HG03064 (cell line): ENCODE results near the gene GNAQ.
"Not testable (repeated sequence)": the region's sequence is repeated elsewhere in the genome, so short reads cannot be mapped to it uniquely, and the experiment has no call there.

Experiments
- ATAC-seq: cut with Tn5 transposase; IDR thresholded peaks from one replicate; pipeline ENCODE4 v1.9.1; 2021; ENCODE audit warnings: low read depth; ENCODE audit not compliant: unreplicated experiment

GNAQ gene

GRCh38 chr9:77803423-77803822, 228.2 kb downstream of the GNAQ start:
- no peak for ATAC-seq

GRCh38 chr9:77802515-77803293, 228.9 kb downstream of the GNAQ start:
- ATAC-seq, result no peak

GRCh38 chr9:77802064-77802463, 229.5 kb downstream of the GNAQ start:
- no peak for ATAC-seq

GRCh38 chr9:77800924-77801551, 230.6 kb downstream of the GNAQ start:
- no peak for ATAC-seq

GRCh38 chr9:77798140-77798539, 233.5 kb downstream of the GNAQ start:
- ATAC-seq, result no peak

- no peak for ATAC-seq
Observed at GRCh38 chr9:77794985-77795384, 236.6 kb downstream of the GNAQ start.

- ATAC-seq, result no peak
Observed at GRCh38 chr9:77793849-77794248, 237.8 kb downstream of the GNAQ start.

- no peak for ATAC-seq
Observed at GRCh38 chr9:77789891-77790290, 241.7 kb downstream of the GNAQ start.

- no peak for ATAC-seq
Observed at GRCh38 chr9:77785341-77785740, 246.3 kb downstream of the GNAQ start.

GRCh38 chr9:77783518-77783917, 248.1 kb downstream of the GNAQ start:
- ATAC-seq, result no peak

- no peak for ATAC-seq
Observed at GRCh38 chr9:77779010-77779409, 252.6 kb downstream of the GNAQ start.

GRCh38 chr9:77773381-77773780, 258.2 kb downstream of the GNAQ start:
- ATAC-seq, result no peak

GRCh38 chr9:77772646-77773045, 259.0 kb downstream of the GNAQ start:
- ATAC-seq, result no peak

- ATAC-seq, result no peak
Observed at GRCh38 chr9:77771171-77771570, 260.4 kb downstream of the GNAQ start.

- ATAC-seq, result no peak
Observed at GRCh38 chr9:77770340-77770739, 261.3 kb downstream of the GNAQ start.

- no peak for ATAC-seq
Observed at GRCh38 chr9:77769246-77769645, 262.4 kb downstream of the GNAQ start.

GRCh38 chr9:77766587-77766986, 265.0 kb downstream of the GNAQ start:
- no peak for ATAC-seq

GRCh38 chr9:77765781-77766259, 265.8 kb downstream of the GNAQ start:
- no peak for ATAC-seq

GRCh38 chr9:77764894-77765780, 266.5 kb downstream of the GNAQ start:
- no peak for ATAC-seq

GRCh38 chr9:77763566-77763965, 268.0 kb downstream of the GNAQ start:
- ATAC-seq, result no peak

- ATAC-seq, result not testable (repeated sequence)
Observed at GRCh38 chr9:77760919-77761318, 270.7 kb downstream of the GNAQ start.
